Panc1 (cell line): ENCODE measurements around the gene CRABP1. TPM values are rescaled to one million over a fixed set of nuclear protein-coding genes. Genes with fewer than 3 reads are reported as not detected.

ENCODE experiments used
- ATAC-seq: fragments of 200-7000 bp; cut with Tn5 transposase; 2 replicates; pipeline ENCODE4 v1.9.1; 2020; ENCODE audit warnings: mild to moderate bottlenecking, moderate library complexity
- BruUV-seq: library from RNA; stranded (reverse); fragments of 400-500 nt; replicated peaks from 2 replicates; lab custom pipeline; 2021; lab: Mats Ljungman, UMichigan
- CTCF ChIA-PET: fragments of 300-600 bp; sonication (Branson Sonifier 250); formaldehyde crosslinking; loops from one replicate; lab custom pipeline; 2022; ENCODE audit warnings: antibody characterized with exemption; lab: Charles Lee
- POLR2A ChIA-PET: fragments of 300-600 bp; sonication (Branson Sonifier 250); formaldehyde crosslinking; loops from one replicate; lab custom pipeline; 2022; ENCODE audit warnings: antibody characterized with exemption; lab: Charles Lee
- DNase-seq: peaks from one replicate; pipeline ENCODE4 v3.0.0-alpha.2; 2010; ENCODE audit warnings: low read depth, low spot score
- H3K27ac ChIP-seq: 2 replicates; pipeline ENCODE4 v1.5.1; 2011; ENCODE audit warnings: mild to moderate bottlenecking, low read length, inconsistent platforms
- H3K27me3 ChIP-seq: fragments of 200-500 bp; sonication (Bioruptor generic); 2 replicates; pipeline ENCODE4 v1.6.0; 2014; ENCODE audit warnings: low read length, inconsistent platforms; ENCODE audit not compliant: control insufficient read depth, insufficient read depth
- H3K36me3 ChIP-seq: fragments of 200-500 bp; sonication (Bioruptor generic); 2 replicates; pipeline ENCODE4 v1.5.1; 2014; ENCODE audit warnings: inconsistent platforms, mild to moderate bottlenecking, low read length, moderate library complexity; ENCODE audit not compliant: control insufficient read depth, insufficient read depth
- H3K4me1 ChIP-seq: 2 replicates; pipeline ENCODE4 v1.5.1; 2011; ENCODE audit warnings: inconsistent platforms, mild to moderate bottlenecking, low read length, moderate library complexity; ENCODE audit not compliant: control insufficient read depth, insufficient read depth
- H3K4me3 ChIP-seq, 2 experiments: 2 replicates each; pipeline ENCODE4 v1.5.1; 2011 to 2012; ENCODE audit warnings: low read depth in 2 of 2, low read length in 2 of 2, mild to moderate bottlenecking in 2 of 2, inconsistent platforms in 1 of 2, moderate library complexity in 1 of 2
- H3K9me3 ChIP-seq: fragments of 200-500 bp; sonication (Bioruptor generic); 2 replicates; pipeline ENCODE4 v1.5.1; 2014; ENCODE audit warnings: low read depth, mild to moderate bottlenecking, inconsistent platforms, low read length, moderate library complexity; ENCODE audit not compliant: control insufficient read depth, insufficient read depth
- POLR2AphosphoS5 ChIP-seq: IDR thresholded peaks from 2 replicates; pipeline ENCODE4 v1.6.1; 2012; ENCODE audit warnings: mild to moderate bottlenecking, low read depth, low read length, moderate library complexity
- SIN3A ChIP-seq: IDR thresholded peaks from 2 replicates; pipeline ENCODE4 v1.6.1; 2012; ENCODE audit warnings: low read depth, mild to moderate bottlenecking, low read length, moderate library complexity, borderline replicate concordance; ENCODE audit not compliant: insufficient read depth
- TCF7L2 ChIP-seq: IDR thresholded peaks from 2 replicates; pipeline ENCODE4 v1.6.1; 2011; ENCODE audit warnings: mild to moderate bottlenecking, low read depth, low read length, inconsistent platforms
- in situ Hi-C: cut with HindIII; loops from 2 replicates; pipeline ENCODE4 v1.10.0; 2016; ENCODE audit warnings: low sequenced_read_pairs, low pct_unique_long_range_greater_than_20kb
- intact Hi-C: fragments of 100-400 bp; cut with micrococcal nuclease; formaldehyde crosslinking; loops from one replicate; pipeline ENCODE4 v1.10.0; 2022; ENCODE audit not compliant: unreplicated experiment
- total RNA-seq: library from RNA; stranded (reverse); gene quantifications from one replicate; pipeline ENCODE4 v1.2.1, GENCODE V29; 2021; ENCODE audit not compliant: unreplicated experiment
- TF ChIP-seq, protein P1 (sequence below), 2 experiments: IDR thresholded peaks; 2 replicates each; pipeline ENCODE4 v1.6.1; 2011 to 2012; ENCODE audit warnings: low read depth in 2 of 2, control low read depth in 1 of 2, low read length in 1 of 2, mild to moderate bottlenecking in 1 of 2, moderate library complexity in 1 of 2; ENCODE audit not compliant: insufficient read depth in 1 of 2
- TF ChIP-seq, protein P2 (sequence below): fragments of 450-650 bp; IDR thresholded peaks from 2 replicates; pipeline ENCODE4 v1.5.1; 2017; ENCODE audit warnings: mild to moderate bottlenecking

Gene CRABP1
- total RNA-seq, 1 experiment from 2014 or later: 6.7 TPM

DNA sequence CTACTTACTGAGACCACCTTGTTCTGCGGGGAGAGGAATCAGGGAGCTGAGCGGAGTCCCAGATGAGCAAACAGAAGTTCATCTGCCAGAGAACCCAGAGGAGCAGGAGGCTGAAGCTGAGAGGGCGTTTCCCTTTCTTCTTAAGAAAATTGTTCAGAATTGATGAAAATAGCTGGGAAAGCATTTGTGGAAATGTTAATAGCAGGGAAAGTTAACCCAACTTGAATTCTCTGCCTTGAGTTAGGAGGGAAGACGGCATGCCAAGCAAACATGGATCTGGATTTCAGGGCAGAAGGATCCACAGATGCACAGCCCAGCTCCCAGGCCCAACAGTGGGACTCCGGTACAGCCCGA lies 23.2 kb downstream of the CRABP1 start:
- POLR2A ChIA-PET: no interaction called here
- CTCF ChIA-PET: no interaction called here
- Histone ChIP-seq H3K4me3 (no peak overlapping the region), H3K36me3 (no peaks in the 10 kb centered on the region), H3K27ac (no peak overlapping the region), H3K9me3 (no peaks in the 10 kb centered on the region), H3K27me3 (peaks cover 14% of the 10 kb centered on the region), H3K4me1 (no peaks in the 10 kb centered on the region)
- ATAC-seq (no peak), DNase-seq (no peak)
- no TSS peak for BruUV-seq
- TF ChIP-seq POLR2AphosphoS5 (no peak), SIN3A (no peak), TCF7L2 (no peak)
- TF ChIP-seq, protein P1, sequence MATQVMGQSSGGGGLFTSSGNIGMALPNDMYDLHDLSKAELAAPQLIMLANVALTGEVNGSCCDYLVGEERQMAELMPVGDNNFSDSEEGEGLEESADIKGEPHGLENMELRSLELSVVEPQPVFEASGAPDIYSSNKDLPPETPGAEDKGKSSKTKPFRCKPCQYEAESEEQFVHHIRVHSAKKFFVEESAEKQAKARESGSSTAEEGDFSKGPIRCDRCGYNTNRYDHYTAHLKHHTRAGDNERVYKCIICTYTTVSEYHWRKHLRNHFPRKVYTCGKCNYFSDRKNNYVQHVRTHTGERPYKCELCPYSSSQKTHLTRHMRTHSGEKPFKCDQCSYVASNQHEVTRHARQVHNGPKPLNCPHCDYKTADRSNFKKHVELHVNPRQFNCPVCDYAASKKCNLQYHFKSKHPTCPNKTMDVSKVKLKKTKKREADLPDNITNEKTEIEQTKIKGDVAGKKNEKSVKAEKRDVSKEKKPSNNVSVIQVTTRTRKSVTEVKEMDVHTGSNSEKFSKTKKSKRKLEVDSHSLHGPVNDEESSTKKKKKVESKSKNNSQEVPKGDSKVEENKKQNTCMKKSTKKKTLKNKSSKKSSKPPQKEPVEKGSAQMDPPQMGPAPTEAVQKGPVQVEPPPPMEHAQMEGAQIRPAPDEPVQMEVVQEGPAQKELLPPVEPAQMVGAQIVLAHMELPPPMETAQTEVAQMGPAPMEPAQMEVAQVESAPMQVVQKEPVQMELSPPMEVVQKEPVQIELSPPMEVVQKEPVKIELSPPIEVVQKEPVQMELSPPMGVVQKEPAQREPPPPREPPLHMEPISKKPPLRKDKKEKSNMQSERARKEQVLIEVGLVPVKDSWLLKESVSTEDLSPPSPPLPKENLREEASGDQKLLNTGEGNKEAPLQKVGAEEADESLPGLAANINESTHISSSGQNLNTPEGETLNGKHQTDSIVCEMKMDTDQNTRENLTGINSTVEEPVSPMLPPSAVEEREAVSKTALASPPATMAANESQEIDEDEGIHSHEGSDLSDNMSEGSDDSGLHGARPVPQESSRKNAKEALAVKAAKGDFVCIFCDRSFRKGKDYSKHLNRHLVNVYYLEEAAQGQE (IDR thresholded peaks at IDR 0.05; ENCODE audit: insufficient read depth in 1 of 2, low read depth in 2 of 2, low read length in 1 of 2): no peak
- TF ChIP-seq, protein P2, sequence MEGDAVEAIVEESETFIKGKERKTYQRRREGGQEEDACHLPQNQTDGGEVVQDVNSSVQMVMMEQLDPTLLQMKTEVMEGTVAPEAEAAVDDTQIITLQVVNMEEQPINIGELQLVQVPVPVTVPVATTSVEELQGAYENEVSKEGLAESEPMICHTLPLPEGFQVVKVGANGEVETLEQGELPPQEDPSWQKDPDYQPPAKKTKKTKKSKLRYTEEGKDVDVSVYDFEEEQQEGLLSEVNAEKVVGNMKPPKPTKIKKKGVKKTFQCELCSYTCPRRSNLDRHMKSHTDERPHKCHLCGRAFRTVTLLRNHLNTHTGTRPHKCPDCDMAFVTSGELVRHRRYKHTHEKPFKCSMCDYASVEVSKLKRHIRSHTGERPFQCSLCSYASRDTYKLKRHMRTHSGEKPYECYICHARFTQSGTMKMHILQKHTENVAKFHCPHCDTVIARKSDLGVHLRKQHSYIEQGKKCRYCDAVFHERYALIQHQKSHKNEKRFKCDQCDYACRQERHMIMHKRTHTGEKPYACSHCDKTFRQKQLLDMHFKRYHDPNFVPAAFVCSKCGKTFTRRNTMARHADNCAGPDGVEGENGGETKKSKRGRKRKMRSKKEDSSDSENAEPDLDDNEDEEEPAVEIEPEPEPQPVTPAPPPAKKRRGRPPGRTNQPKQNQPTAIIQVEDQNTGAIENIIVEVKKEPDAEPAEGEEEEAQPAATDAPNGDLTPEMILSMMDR: no peak
- intact Hi-C loops (no loop called here), in situ Hi-C loops (no loop called here)

GRCh38 chr15:78364233-78364632 lies 24.1 kb downstream of the CRABP1 start:
- DNase-seq (no peak), ATAC-seq (peak; percentile 44; the same call in 1 of the 2 replicates)
- no peaks in the 10 kb centered on the region for H3K4me1 ChIP-seq
- intact Hi-C loops: no loop called here
- no peaks in the 10 kb centered on the region for H3K36me3 ChIP-seq
- POLR2A ChIA-PET: no interaction called here
- peaks cover 9% of the 10 kb centered on the region for H3K27me3 ChIP-seq
- no peaks in the 10 kb centered on the region for H3K9me3 ChIP-seq
- no TSS peak for BruUV-seq
- in situ Hi-C loops: no loop called here
- no peak overlapping the region for H3K4me3 ChIP-seq
- TF ChIP-seq, protein P1 (IDR thresholded peaks at IDR 0.05; ENCODE audit: insufficient read depth in 1 of 2, low read depth in 2 of 2, low read length in 1 of 2): no peak
- TF ChIP-seq, protein P2: no peak
- no peak for TF ChIP-seq TCF7L2
- TF ChIP-seq SIN3A: no peak
- no peak for TF ChIP-seq POLR2AphosphoS5
- H3K27ac ChIP-seq: no peak overlapping the region
- CTCF ChIA-PET: no interaction called here
